BJ (cell line): ENCODE data around the gene DNAH6. TPM values are rescaled to one million over a fixed set of nuclear protein-coding genes. Genes with fewer than 3 reads are reported as not detected.

Experiments used
- CTCF ChIA-PET: fragments of 350-600 bp; formaldehyde crosslinking; extraction: SDS; loops from one replicate; lab custom pipeline; 2021; ENCODE audit warnings: antibody characterized with exemption, inconsistent platforms; lab: Yijun Ruan, JAX
- POLR2A ChIA-PET: fragments of 300-600 bp; sonication (Branson Sonifier 250); formaldehyde crosslinking; extraction: SDS; loops from one replicate; lab custom pipeline; 2021; ENCODE audit warnings: antibody characterized with exemption; lab: Charles Lee
- DNase-seq: peaks from one replicate; pipeline ENCODE4 v3.0.0-alpha.2; 2011; ENCODE audit warnings: low read depth
- H3K27me3 ChIP-seq: 2 replicates; pipeline ENCODE4 v1.6.0; 2011; ENCODE audit warnings: low read length; ENCODE audit not compliant: control insufficient read depth, insufficient read depth
- H3K36me3 ChIP-seq: 2 replicates; pipeline ENCODE4 v1.5.1; 2011; ENCODE audit warnings: low read length; ENCODE audit not compliant: control insufficient read depth, insufficient read depth
- H3K4me3 ChIP-seq: 2 replicates; pipeline ENCODE4 v1.5.1; 2011; ENCODE audit warnings: low read depth, mild to moderate bottlenecking, control low read depth, low read length
- polyA plus RNA-seq: library from polyadenylated mRNA; depleted of rRNA; stranded (reverse); fragments of >200 nt; gene quantifications from 2 replicates; pipeline ENCODE4 v1.2.3, GENCODE V29; 2011
- TF ChIP-seq, protein P1 (sequence below): IDR thresholded peaks from 2 replicates; pipeline ENCODE4 v1.5.1; 2011; ENCODE audit warnings: low read depth, mild to moderate bottlenecking, control low read depth, inconsistent platforms, low read length, moderate library complexity; ENCODE audit not compliant: insufficient read depth

The DNAH6 gene
- polyA plus RNA-seq, 1 experiment: 0.01 TPM

GRCh38 chr2:84493514-84493913 is 22.8 kb upstream of the DNAH6 start:
- Histone ChIP-seq H3K36me3 (no peaks in the 10 kb centered on the region), H3K4me3 (no peak overlapping the region), H3K27me3 (no peaks in the 10 kb centered on the region)
- peak; percentile 51 for DNase-seq
- TF ChIP-seq, protein P1, sequence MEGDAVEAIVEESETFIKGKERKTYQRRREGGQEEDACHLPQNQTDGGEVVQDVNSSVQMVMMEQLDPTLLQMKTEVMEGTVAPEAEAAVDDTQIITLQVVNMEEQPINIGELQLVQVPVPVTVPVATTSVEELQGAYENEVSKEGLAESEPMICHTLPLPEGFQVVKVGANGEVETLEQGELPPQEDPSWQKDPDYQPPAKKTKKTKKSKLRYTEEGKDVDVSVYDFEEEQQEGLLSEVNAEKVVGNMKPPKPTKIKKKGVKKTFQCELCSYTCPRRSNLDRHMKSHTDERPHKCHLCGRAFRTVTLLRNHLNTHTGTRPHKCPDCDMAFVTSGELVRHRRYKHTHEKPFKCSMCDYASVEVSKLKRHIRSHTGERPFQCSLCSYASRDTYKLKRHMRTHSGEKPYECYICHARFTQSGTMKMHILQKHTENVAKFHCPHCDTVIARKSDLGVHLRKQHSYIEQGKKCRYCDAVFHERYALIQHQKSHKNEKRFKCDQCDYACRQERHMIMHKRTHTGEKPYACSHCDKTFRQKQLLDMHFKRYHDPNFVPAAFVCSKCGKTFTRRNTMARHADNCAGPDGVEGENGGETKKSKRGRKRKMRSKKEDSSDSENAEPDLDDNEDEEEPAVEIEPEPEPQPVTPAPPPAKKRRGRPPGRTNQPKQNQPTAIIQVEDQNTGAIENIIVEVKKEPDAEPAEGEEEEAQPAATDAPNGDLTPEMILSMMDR: no peak
- ChIA-PET CTCF (interaction anchor here (0.5 to 4.0 kb wide), 6 partner anchors 20 to 912 kb away, joined by 3 to 15 read pairs (median 3); no protein-coding TSS in a partner anchor), POLR2A (interaction anchor here (1.0 kb wide), 1 partner anchor 413 kb away, joined by 24 read pairs; no protein-coding TSS in a partner anchor)

GRCh38 chr2:84494070-84494469 is 22.2 kb upstream of the DNAH6 start:
- Histone ChIP-seq H3K36me3 (no peaks in the 10 kb centered on the region), H3K4me3 (no peak overlapping the region), H3K27me3 (no peaks in the 10 kb centered on the region)
- ChIA-PET POLR2A (interaction anchor here (1.0 kb wide), 1 partner anchor 413 kb away, joined by 24 read pairs; no protein-coding TSS in a partner anchor), CTCF (interaction anchor here (0.6 to 4.0 kb wide), 4 partner anchors 388 to 913 kb away, joined by 3 to 15 read pairs (median 8); no protein-coding TSS in a partner anchor)
- no peak for DNase-seq
- TF ChIP-seq, protein P1: no peak

- CTCF ChIA-PET: interaction anchor here (1.2 to 4.0 kb wide), 3 partner anchors 366 to 430 kb away, joined by 3 to 15 read pairs (median 12); no protein-coding TSS in a partner anchor
- Histone ChIP-seq H3K27me3 (no peaks in the 10 kb centered on the region), H3K36me3 (no peaks in the 10 kb centered on the region), H3K4me3 (no peak overlapping the region)
- POLR2A ChIA-PET: no interaction called here
- TF ChIP-seq, protein P1: peak; percentile 53
- peak; percentile 26 for DNase-seq
These were observed 20.7 kb upstream of the DNAH6 start for GRCh38 chr2:84495539-84496146.

DNA sequence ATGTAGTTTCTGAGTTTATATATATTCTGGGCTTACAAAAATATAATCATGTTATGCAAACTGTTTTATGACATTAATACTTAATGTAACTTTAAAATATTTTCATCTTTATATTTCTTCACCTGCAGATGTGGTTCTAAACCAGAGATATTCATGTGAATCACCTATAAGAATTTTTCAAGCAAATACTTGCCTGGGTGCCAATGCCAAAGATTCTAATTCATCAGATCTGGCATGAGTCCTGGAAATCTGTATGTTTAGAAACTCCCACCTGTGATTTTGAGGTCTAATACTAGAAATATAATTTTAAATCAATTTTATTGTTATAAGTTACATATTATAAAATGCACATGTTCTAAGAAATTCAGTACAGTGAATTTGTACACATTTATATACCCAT is 19.9 kb upstream of the DNAH6 start:
- no peak for DNase-seq
- H3K27me3 ChIP-seq: no peaks in the 10 kb centered on the region
- no peak overlapping the region for H3K4me3 ChIP-seq
- ChIA-PET POLR2A (no interaction called here), CTCF (interaction anchor here (1.4 to 1.6 kb wide), 2 partner anchors 362 to 386 kb away, joined by 4 to 6 read pairs; no protein-coding TSS in a partner anchor)
- no peaks in the 10 kb centered on the region for H3K36me3 ChIP-seq
- TF ChIP-seq, protein P1: no peak

DNA sequence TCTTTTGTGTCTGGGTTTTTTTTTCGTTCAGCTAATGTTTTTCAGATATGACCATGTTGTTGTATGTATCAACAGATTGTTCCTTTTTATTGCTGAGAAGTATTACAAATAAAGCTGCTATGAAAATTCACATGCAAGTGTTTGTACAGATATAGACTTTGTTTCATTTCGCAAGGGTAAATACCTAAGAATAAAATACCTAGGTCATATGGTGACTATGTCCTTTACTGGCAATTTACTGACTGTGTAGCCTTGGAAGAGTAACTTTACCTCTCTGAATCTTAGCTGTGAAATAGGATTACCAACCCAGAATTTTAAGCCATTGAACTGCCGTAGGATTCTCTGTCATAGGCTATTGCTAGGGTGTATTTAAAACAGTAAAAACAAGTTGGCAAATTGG is 19.0 kb upstream of the DNAH6 start:
- no peaks in the 10 kb centered on the region for H3K36me3 ChIP-seq
- no peak for DNase-seq
- no peak overlapping the region for H3K4me3 ChIP-seq
- no peaks in the 10 kb centered on the region for H3K27me3 ChIP-seq
- POLR2A ChIA-PET: no interaction called here
- TF ChIP-seq, protein P1: no peak
- CTCF ChIA-PET: interaction anchor here (0.9 to 2.0 kb wide), 6 partner anchors 13 to 429 kb away, joined by 3 to 8 read pairs (median 4); no protein-coding TSS in a partner anchor
